ENCODE results near the gene HYAL3.

DNA sequence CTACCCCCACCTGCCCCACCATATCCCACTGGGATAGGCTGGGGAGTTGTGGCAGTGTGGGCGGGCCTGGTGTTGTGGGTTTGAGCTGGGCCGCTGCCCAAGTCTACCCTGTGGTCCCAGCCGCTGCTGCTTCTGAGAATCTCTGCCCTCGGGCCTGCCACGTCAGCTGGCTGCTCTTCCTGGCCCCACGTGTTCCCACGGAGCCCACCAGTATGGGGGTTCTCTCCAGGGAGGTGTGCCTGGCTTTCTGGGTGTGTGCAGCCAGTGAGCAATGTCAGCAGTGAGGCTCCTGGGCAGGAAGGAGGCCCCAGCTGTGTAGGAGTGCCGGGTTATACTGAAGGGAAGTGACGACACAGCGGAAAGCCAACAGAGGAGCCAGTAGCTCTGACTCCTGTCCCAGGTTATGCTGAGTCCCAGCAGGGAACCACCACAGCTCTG lies 52.7 kb downstream of the HYAL3 start:
- TF ChIP-seq, protein P1, sequence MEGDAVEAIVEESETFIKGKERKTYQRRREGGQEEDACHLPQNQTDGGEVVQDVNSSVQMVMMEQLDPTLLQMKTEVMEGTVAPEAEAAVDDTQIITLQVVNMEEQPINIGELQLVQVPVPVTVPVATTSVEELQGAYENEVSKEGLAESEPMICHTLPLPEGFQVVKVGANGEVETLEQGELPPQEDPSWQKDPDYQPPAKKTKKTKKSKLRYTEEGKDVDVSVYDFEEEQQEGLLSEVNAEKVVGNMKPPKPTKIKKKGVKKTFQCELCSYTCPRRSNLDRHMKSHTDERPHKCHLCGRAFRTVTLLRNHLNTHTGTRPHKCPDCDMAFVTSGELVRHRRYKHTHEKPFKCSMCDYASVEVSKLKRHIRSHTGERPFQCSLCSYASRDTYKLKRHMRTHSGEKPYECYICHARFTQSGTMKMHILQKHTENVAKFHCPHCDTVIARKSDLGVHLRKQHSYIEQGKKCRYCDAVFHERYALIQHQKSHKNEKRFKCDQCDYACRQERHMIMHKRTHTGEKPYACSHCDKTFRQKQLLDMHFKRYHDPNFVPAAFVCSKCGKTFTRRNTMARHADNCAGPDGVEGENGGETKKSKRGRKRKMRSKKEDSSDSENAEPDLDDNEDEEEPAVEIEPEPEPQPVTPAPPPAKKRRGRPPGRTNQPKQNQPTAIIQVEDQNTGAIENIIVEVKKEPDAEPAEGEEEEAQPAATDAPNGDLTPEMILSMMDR (IDR thresholded peaks at IDR 0.05), result no peak
- no peak for TF ChIP-seq POLR2AphosphoS5 (IDR thresholded peaks at IDR 0.05)

Measured in prostate gland (tissue), 2 donors.